GM18858 (cell line): Measurements from ENCODE around the gene KCNMB2.

Experiments used
- ATAC-seq: cut with Tn5 transposase; IDR thresholded peaks from one replicate; pipeline ENCODE4 v1.9.1; 2021; ENCODE audit not compliant: unreplicated experiment

KCNMB2 gene

DNA sequence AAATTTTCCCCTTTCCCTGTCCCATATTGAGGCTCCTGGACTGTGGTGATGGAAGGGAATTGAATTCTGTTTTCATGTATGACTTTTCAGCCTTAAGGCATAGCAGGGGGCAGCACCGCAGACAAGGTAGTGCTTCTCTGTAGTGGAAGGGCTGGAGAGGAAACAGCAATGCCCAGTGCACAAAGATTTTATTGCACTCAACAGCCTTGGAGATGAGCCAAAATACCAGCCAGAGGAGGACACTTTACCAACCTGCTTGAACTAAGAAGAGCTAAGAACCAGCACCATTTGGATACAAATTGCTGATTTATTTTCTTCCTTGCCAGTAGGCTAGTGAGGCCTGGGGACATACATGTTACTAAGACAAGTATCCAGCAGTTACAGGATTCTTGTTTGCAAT is 98.7 kb downstream of the KCNMB2 start:
- no peak for ATAC-seq

DNA sequence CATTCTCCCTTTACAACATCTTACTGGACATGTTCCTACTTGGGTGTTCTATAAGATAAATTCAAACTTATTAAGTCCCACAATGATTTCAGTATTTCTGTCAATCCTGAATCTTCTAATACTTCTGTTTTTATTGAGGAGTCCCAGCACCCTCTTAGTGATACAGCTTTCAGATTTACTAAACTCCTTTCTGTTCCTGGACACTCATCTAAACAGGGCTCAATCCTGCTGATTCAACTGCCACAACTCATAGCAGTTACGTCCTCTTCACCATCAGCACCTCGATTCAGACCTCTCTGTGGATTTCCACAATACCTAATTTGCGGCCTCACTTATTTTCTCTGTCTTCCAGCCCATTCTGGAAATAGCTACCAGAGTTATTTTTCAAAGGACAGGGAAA is 101.6 kb downstream of the KCNMB2 start:
- no peak for ATAC-seq

GRCh38 chr3:178645503-178645902 is 109.3 kb downstream of the KCNMB2 start:
- ATAC-seq = no peak

GRCh38 chr3:178646186-178646862 is 110.1 kb downstream of the KCNMB2 start:
- ATAC-seq = no peak

- no peak for ATAC-seq
These were observed 119.3 kb downstream of the KCNMB2 start for GRCh38 chr3:178655488-178655887.

GRCh38 chr3:178658694-178659325 is 122.6 kb downstream of the KCNMB2 start:
- ATAC-seq = no peak

GRCh38 chr3:178663201-178663934 is 127.1 kb downstream of the KCNMB2 start:
- peak; percentile 76 for ATAC-seq

GRCh38 chr3:178665747-178666146 is 129.5 kb downstream of the KCNMB2 start:
- no peak for ATAC-seq

DNA sequence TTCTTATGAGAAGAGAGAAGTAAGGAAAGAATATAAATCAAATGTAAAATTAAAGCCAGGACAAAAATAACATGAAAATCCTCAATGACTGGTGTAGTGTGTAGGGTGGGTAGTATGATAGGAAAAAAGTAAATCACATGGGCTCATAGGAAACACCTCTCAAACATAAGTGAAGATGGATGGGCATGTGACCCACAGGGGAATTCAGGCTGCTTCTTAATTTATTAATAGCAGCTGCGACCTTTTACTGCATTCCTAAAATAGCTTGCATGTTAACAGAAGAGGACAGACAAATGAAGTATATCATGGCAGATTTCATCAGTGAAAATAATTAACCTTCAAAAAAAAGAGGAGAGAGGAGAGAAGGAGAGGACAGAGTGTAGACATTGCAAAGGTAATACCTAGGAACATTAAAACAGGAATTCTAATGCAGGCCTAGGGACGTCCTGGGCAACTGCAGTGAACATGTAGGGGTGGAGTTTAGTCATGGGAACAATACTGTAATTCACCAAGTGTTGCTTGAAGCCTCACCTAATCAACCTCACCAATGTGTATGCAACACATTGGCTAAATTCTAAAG is 132.9 kb downstream of the KCNMB2 start:
- ATAC-seq = peak; percentile 4

DNA sequence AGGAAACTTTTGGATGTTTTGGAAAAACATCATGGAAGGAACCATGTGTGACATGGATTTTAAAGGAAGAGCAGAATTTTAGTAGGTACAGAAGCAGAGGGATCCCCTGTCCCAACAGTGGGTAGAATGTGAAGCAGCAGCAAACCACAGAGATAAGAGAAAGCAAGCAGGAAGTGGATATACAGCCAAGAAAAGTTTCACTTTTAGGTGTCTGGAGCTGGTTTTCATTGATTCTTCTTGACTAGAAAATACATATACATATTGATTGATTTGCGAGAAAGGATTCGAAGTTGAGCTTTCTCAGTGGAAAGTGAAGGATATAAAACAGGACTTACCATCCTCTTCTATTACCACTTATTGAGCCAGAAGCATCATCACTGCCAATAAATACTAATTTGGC is 133.5 kb downstream of the KCNMB2 start:
- ATAC-seq = peak; percentile 45

- ATAC-seq = peak; percentile 34
These were observed 135.1 kb downstream of the KCNMB2 start for GRCh38 chr3:178671377-178671776.

- ATAC-seq = peak; percentile 37
These were observed 135.6 kb downstream of the KCNMB2 start for GRCh38 chr3:178671791-178672190.

GRCh38 chr3:178672275-178672674 is 136.0 kb downstream of the KCNMB2 start:
- ATAC-seq = no peak

GRCh38 chr3:178673529-178673928 is 137.3 kb downstream of the KCNMB2 start:
- no peak for ATAC-seq

DNA sequence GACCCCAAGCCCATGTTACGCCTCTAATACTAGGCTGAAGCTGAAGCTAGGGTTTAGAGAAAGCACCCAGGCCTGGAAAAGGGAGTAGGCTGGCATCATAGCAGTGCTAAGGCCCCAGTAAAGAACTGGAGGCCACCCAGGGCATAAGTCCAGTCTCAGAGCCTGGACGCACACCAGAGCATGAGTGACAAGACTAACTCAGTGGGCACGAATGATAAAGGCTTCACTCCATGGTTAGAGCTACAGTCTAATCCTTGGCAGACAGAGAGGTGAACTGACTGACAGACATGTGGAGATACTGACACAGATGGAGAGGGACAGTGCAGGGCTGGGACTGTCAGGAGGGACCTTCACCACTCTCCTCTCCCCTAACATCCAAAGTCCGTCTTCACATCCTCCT is 139.8 kb downstream of the KCNMB2 start:
- ATAC-seq = no peak

DNA sequence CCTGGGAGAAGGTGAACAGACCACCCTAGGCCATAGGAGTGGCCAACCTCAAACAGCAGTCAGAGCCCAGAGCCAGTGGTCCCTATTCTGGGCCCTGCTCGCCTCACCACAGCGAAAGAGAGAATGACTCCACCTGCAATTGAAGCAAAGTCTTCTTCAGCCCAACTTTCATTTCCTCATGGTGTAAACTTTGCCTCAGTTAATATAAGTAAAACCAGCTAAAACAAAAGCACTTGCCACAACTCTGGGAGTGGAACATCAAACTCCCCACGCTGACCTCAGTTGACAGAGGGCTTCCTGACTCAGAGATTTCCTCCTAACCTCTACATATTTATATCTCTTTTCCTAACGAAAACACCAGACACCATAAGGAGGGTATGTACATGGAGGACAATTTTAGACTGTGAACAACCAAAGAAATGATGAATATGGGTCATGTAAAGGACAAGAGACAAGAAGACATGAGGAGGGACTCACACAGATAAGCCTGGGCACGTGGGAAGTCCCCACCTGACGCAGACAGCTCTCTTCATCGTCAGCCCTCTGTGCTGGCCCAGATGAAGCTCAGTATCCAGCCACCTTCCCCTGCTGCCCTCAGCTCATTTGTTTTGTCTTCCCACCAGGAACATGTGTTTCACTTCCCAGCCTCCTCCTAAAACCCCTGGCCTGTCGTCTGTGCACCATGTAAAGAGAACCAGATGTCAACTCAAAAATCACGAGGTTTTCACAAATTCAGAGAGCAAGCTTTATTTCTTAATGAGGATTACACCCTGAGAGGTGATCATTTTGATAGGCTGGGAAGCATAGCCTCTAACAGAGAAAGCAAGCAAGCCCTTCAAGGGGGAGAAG is 140.9 kb downstream of the KCNMB2 start:
- peak; percentile 54 for ATAC-seq

DNA sequence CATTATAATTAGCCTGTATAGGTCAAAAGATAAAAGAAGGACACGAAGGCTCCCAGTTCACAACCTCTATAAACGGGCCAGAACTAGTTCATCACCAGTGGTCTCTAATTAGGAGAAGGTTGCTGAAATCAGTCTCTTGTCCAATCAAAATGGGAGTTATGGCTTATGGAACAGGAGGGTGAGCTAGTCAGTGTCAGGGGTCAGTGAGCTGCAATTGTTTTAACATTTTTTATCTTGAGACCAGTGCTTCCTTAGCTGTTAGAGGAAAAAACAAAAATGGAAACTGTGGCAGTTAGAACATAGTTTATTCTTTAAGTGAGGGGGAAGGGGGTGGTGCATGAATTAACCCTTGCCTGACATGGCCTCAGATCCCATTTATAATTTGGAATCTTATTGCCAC is 141.7 kb downstream of the KCNMB2 start:
- ATAC-seq = no peak

- no peak for ATAC-seq
These were observed 143.8 kb downstream of the KCNMB2 start for GRCh38 chr3:178680037-178680436.

- no peak for ATAC-seq
These were observed 144.3 kb downstream of the KCNMB2 start for GRCh38 chr3:178680489-178680888.

- no peak for ATAC-seq
These were observed 148.8 kb downstream of the KCNMB2 start for GRCh38 chr3:178684881-178685590.
